Activated CD4-positive, alpha-beta T cell treated with anti-CD3 and anti-CD28 coated beads for 36 hours (primary cell): ENCODE data around the gene EIF4E2. TPM values are rescaled to one million over a fixed set of nuclear protein-coding genes. Genes with fewer than 3 reads are reported as not detected.

ENCODE experiments used
- ATAC-seq: fragments of 200-7000 bp; cut with Tn5 transposase; one replicate; pipeline ENCODE4 v1.10.0; 2021; ENCODE audit warnings: mild to moderate bottlenecking, moderate library complexity
- CTCF ChIA-PET: fragments of 350-600 bp; sonication (Branson Sonifier 250); formaldehyde crosslinking; loops from one replicate; lab custom pipeline; 2021; ENCODE audit warnings: antibody characterized with exemption; lab: Charles Lee
- POLR2A ChIA-PET: fragments of 350-600 bp; sonication (Branson Sonifier 250); formaldehyde crosslinking; loops from one replicate; lab custom pipeline; 2021; ENCODE audit warnings: antibody characterized with exemption, inconsistent platforms; lab: Charles Lee
- DNase-seq: peaks from one replicate; pipeline ENCODE4 v3.0.0-alpha.2; 2020
- H3K27ac Mint-ChIP-seq: one replicate; pipeline ENCODE4 v1.8.0; 2021; ENCODE audit warnings: mixed read lengths
- H3K27me3 Mint-ChIP-seq: one replicate; pipeline ENCODE4 v1.8.0; 2021; ENCODE audit warnings: mixed read lengths
- H3K36me3 Mint-ChIP-seq: one replicate; pipeline ENCODE4 v1.8.0; 2021; ENCODE audit warnings: low read depth, mixed read lengths
- H3K4me1 Mint-ChIP-seq: one replicate; pipeline ENCODE4 v1.8.0; 2021; ENCODE audit warnings: mixed read lengths
- H3K4me3 Mint-ChIP-seq: one replicate; pipeline ENCODE4 v1.8.0; 2021; ENCODE audit warnings: mild to moderate bottlenecking, moderate library complexity, mixed read lengths
- H3K9me3 Mint-ChIP-seq: one replicate; pipeline ENCODE4 v1.8.0; 2021; ENCODE audit warnings: low read depth, mixed read lengths
- intact Hi-C, 2 experiments: fragments of 100-400 bp; cut with DNase I in 1 of 2; cut with micrococcal nuclease in 1 of 2; formaldehyde crosslinking; loops; one replicate each; pipeline versions ENCODE4 v1.14.2 to v1.15.1; 2022 to 2024; cut with DNase I, micrococcal nuclease
- total RNA-seq, 2 experiments: library from RNA; stranded (reverse); gene quantifications; one replicate each; pipeline ENCODE4 v1.2.3, GENCODE V29; 2021

The EIF4E2 gene
- total RNA-seq, 2 experiments from 2014 or later: 57.0 to 68.0 TPM

DNA sequence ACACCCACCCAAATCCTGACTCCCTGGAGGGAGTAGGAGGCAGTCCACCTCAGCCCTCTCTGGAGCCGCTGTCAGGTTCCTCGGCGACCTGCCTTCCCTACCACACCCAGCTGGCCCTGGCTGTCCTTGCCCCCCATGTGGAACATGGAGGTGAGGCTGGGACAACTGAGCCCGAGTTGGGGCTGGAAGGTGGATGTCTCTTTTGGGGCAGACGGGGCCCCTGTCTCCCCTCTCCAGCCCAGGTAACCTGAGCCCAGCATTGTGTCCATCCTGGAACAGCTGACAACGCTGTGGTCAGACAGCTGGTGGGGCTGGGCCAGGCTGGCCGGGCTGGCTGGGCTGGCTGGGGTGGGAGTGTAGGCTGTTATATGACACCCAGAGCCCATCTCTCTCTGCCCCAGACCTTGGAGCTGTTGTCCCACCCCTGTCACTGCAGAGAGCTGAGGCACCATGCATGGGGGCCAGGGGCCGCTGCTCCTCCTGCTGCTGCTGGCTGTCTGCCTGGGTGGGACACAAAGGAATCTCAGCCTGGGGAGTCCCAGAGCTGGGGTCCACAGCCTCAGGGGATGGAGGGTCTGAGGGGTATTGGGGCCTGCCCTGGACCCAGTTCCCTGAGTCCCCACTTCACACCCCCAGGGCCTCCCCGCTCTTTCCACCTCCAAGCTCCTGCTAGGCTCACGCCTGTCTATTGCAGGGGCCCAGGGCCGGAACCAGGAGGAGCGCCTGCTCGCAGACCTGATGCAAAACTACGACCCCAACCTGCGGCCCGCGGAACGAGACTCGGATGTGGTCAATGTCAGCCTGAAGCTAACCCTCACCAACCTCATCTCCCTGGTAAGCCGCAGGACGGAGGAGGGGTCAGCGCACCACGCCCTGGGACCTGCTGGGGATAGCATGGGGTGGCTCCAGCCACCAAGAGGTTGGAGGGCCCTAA, 10.9 kb upstream of the EIF4E2 start, which contains the start of gene CHRNG:
TSS of gene CHRNG (plus strand) at position 395 of the 934 bp plus-strand sequence. CDS start at position 451, 56 bp downstream.
- no peak for ATAC-seq
- Mint-ChIP-seq H3K4me3 (no peak within 1 kb of the TSS), H3K4me1 (no peaks in the 10 kb centered on the region), H3K27ac (no peak within 1 kb of the TSS), H3K9me3 (no peaks in the 10 kb centered on the region), H3K27me3 (peaks cover 2% of the 10 kb centered on the region), H3K36me3 (peaks cover 3% of the 10 kb centered on the region)
- intact Hi-C loops: no loop called here
- DNase-seq: no peak
- ChIA-PET POLR2A (no interaction called here), CTCF (interaction anchor here (0.6 kb wide), 1 partner anchor 399 kb away, joined by 3 read pairs; no protein-coding TSS in a partner anchor)

DNA sequence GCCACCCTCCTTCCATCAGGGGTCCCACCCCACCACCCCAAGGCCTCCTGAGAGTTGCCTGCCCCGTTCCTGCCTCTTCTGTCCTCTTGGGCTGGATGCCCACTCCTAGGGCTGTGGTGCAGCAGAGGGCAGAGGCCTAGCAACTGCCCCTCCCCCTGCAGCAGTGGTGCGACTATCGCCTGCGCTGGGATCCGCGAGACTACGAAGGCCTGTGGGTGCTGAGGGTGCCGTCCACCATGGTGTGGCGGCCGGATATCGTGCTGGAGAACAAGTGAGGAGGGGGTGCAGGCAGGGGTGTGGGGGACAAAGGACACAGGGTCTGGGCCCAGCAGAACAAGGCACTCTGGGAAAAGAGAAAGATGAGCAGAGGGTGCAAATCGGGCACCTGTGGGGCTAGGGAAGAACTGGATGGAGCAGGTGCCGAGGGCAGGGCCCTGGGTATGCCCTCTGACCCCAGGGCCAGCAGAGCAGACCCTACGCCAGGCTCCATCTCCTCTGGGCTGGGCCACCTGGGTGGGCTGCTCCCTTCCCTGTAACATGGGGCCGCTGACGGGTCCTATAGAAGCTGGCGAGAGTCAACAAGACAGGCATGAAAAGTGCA, 9.9 kb upstream of the EIF4E2 start:
- DNase-seq (no peak), ATAC-seq (no peak)
- intact Hi-C loops: no loop called here
- CTCF ChIA-PET: no interaction called here
- Mint-ChIP-seq H3K9me3 (no peaks in the 10 kb centered on the region), H3K27me3 (peaks cover 2% of the 10 kb centered on the region), H3K36me3 (peaks cover 7% of the 10 kb centered on the region), H3K27ac (no peak overlapping the region), H3K4me3 (no peak overlapping the region), H3K4me1 (no peaks in the 10 kb centered on the region)
- POLR2A ChIA-PET: no interaction called here

DNA sequence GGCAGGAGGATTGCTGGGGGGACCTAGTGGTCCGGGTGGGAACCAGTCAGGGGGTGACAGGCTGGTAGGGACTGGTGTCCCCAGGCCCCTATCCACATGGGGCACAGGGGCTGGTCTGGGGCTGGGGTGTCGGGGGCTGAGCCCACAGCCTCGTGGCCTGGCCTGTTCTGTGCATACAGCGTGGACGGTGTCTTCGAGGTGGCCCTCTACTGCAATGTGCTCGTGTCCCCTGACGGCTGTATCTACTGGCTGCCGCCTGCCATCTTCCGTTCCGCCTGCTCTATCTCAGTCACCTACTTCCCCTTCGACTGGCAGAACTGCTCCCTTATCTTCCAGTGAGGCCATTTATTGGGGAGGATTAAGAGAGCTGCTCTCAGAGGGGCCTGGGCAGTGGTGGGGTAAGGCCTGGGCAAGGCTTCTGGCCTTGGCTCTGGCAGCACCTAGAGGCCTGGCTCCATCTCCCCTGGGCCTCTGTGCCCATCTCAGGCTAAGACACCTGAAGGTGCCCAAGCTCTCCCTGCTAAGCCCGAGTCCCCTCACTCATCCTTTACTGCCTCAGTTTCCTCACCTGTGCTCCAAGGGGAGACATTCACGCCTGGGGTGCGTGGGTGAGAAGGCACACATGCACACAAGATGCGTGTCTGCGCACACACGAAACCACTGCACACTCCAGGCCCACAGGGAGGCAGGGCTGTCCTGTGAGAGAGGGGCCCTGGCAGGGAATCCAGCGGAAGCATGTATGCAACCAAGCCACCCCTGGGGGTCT, 9.1 kb upstream of the EIF4E2 start:
- Mint-ChIP-seq H3K36me3 (peaks cover 9% of the 10 kb centered on the region), H3K27ac (no peak overlapping the region), H3K27me3 (peaks cover 2% of the 10 kb centered on the region), H3K4me3 (no peak overlapping the region), H3K4me1 (peaks cover under 1% of the 10 kb centered on the region), H3K9me3 (no peaks in the 10 kb centered on the region)
- CTCF ChIA-PET: no interaction called here
- ATAC-seq: no peak
- intact Hi-C loops: no loop called here
- DNase-seq: no peak
- POLR2A ChIA-PET: no interaction called here

DNA sequence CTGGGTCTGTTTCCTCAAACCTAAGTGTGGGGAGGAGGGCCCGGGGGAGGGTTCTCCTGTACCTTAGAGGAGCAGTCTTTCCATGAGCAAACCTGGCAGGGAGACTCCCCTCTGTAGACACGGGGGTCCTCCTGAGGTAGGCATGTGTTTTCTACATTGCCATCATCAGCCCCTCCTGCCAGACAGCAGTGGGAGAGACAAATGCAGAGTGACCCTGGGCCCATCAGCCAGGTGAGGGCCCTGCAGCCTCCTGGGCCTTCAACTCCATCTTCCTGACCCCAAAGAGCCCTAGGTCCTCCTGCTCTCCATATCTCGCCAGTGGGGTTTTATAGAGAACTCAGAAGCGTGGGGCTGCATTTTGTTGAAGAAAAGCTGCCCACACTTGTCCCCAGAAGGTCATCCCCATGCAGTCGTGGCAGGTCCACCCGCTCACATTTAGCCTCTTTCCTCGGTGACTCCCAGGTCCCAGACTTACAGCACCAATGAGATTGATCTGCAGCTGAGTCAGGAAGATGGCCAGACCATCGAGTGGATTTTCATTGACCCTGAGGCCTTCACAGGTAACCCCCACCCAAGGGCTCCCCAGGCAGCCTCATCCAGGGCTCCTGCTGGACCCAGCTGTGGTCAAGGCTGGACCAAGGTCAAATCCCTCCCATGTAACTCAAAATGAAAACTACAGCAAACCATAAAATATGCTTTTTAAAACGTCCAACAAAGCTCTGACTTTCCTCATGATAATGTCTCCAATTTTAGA, 8.4 kb upstream of the EIF4E2 start:
- peaks cover 4% of the 10 kb centered on the region for H3K4me1 Mint-ChIP-seq
- no peak for ATAC-seq
- no peak overlapping the region for H3K4me3 Mint-ChIP-seq
- DNase-seq: no peak
- no peak overlapping the region for H3K27ac Mint-ChIP-seq
- POLR2A ChIA-PET: no interaction called here
- no peaks in the 10 kb centered on the region for H3K9me3 Mint-ChIP-seq
- peaks cover 14% of the 10 kb centered on the region for H3K36me3 Mint-ChIP-seq
- intact Hi-C loops: no loop called here
- CTCF ChIA-PET: no interaction called here
- peaks cover 2% of the 10 kb centered on the region for H3K27me3 Mint-ChIP-seq

DNA sequence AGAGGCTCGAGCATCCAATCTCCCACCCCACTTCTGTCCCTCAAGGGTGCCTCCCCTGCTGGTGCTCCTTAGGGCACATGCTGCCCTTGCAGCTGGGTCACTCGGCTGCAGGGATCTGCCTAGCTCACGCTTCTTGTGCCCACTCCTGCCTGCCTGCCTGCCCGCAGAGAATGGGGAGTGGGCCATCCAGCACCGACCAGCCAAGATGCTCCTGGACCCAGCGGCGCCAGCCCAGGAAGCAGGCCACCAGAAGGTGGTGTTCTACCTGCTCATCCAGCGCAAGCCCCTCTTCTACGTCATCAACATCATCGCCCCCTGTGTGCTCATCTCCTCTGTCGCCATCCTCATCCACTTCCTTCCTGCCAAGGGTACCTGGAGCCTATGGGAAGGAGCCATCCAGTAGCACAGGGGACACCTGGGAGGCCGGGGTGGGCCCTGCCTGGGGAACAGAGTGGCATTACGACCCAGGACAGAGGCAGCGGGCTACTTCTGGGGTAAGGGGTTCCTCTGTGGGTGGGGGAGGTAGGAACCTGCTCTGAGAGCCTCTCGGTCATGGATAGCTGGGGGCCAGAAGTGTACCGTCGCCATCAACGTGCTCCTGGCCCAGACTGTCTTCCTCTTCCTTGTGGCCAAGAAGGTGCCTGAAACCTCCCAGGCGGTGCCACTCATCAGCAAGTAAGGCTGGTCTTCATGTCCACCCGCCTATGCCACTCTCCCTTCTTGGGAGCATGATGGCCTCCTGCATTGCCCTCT, 7.6 kb upstream of the EIF4E2 start:
- Mint-ChIP-seq H3K9me3 (no peaks in the 10 kb centered on the region), H3K27ac (no peak overlapping the region), H3K4me3 (no peak overlapping the region), H3K36me3 (peaks cover 21% of the 10 kb centered on the region), H3K4me1 (peaks cover 10% of the 10 kb centered on the region), H3K27me3 (peaks cover 2% of the 10 kb centered on the region)
- no peak for DNase-seq
- ATAC-seq: no peak
- POLR2A ChIA-PET: no interaction called here
- CTCF ChIA-PET: no interaction called here
- intact Hi-C loops: no loop called here

DNA sequence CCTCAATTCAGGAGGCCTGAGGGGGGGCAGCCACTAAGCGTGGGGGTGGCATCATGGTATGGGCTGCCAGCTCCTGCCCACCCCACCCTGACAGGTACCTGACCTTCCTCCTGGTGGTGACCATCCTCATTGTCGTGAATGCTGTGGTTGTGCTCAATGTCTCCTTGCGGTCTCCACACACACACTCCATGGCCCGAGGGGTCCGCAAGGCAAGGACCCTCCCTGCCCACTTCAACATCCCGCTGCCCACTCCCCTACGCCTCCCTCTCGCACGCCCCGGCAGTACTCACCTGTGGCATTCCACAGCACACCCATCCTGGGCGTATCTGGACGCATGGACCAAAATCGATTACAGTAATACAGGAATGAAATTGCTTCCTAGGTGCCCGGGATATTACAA, 7.0 kb upstream of the EIF4E2 start:
- Mint-ChIP-seq H3K9me3 (peaks cover 2% of the 10 kb centered on the region), H3K27me3 (peaks cover under 1% of the 10 kb centered on the region), H3K36me3 (peaks cover 27% of the 10 kb centered on the region), H3K4me3 (no peak overlapping the region), H3K4me1 (peaks cover 16% of the 10 kb centered on the region), H3K27ac (no peak overlapping the region)
- ATAC-seq (no peak), DNase-seq (no peak)
- ChIA-PET POLR2A (no interaction called here), CTCF (no interaction called here)
- intact Hi-C loops: no loop called here

DNA sequence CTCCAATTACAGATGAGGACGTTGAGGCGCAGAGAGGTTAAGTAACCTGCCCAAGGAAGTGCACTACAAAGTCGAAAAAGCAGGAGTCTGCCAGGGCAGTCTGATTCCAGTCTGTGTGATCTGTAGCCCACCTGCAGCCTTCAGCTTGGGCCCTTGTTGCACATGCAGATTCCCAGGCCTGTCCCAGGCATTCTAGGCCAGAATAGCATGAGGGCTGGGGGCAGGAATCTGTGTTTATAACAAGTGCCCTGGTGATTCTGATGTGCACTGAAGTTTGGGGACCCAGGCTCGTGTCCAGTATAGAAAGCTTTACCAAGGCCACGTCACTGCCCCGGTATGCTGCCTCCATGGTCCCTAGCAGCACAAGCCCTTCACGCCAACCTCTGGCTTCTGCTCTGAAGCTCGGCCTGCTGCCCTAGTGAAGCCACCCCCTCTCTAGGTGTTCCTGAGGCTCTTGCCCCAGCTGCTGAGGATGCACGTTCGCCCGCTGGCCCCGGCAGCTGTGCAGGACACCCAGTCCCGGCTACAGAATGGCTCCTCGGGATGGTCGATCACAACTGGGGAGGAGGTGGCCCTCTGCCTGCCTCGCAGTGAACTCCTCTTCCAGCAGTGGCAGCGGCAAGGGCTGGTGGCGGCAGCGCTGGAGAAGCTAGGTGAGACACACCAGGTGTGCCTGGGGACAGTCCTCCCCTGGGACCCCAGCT, 6.4 kb upstream of the EIF4E2 start:
- Mint-ChIP-seq H3K27me3 (no peaks in the 10 kb centered on the region), H3K36me3 (peaks cover 32% of the 10 kb centered on the region), H3K9me3 (peaks cover 3% of the 10 kb centered on the region), H3K4me1 (peaks cover 22% of the 10 kb centered on the region), H3K4me3 (no peak overlapping the region), H3K27ac (no peak overlapping the region)
- POLR2A ChIA-PET: no interaction called here
- intact Hi-C loops: no loop called here
- CTCF ChIA-PET: no interaction called here
- ATAC-seq (no peak), DNase-seq (no peak)

DNA sequence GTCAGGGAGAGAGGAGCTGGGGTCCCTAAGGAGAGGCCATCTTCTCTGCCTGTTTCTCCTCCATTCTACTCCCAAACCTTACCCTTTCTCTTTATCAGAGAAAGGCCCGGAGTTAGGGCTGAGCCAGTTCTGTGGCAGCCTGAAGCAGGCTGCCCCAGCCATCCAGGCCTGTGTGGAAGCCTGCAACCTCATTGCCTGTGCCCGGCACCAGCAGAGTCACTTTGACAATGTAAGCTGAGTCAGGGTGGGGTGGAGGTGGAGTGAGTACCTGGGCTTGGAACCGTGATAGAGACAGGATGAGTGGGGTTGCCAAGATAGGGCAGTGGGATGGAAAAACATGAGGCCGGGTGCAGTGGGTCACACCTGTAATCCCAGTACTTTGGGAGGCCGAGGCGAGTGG, 5.8 kb upstream of the EIF4E2 start:
- H3K4me1 Mint-ChIP-seq: peaks cover 27% of the 10 kb centered on the region
- H3K27ac Mint-ChIP-seq: no peak overlapping the region
- peaks cover 3% of the 10 kb centered on the region for H3K9me3 Mint-ChIP-seq
- no peak overlapping the region for H3K4me3 Mint-ChIP-seq
- no peaks in the 10 kb centered on the region for H3K27me3 Mint-ChIP-seq
- ATAC-seq: no peak
- no peak for DNase-seq
- intact Hi-C loops: no loop called here
- ChIA-PET CTCF (no interaction called here), POLR2A (no interaction called here)
- H3K36me3 Mint-ChIP-seq: peaks cover 37% of the 10 kb centered on the region

DNA sequence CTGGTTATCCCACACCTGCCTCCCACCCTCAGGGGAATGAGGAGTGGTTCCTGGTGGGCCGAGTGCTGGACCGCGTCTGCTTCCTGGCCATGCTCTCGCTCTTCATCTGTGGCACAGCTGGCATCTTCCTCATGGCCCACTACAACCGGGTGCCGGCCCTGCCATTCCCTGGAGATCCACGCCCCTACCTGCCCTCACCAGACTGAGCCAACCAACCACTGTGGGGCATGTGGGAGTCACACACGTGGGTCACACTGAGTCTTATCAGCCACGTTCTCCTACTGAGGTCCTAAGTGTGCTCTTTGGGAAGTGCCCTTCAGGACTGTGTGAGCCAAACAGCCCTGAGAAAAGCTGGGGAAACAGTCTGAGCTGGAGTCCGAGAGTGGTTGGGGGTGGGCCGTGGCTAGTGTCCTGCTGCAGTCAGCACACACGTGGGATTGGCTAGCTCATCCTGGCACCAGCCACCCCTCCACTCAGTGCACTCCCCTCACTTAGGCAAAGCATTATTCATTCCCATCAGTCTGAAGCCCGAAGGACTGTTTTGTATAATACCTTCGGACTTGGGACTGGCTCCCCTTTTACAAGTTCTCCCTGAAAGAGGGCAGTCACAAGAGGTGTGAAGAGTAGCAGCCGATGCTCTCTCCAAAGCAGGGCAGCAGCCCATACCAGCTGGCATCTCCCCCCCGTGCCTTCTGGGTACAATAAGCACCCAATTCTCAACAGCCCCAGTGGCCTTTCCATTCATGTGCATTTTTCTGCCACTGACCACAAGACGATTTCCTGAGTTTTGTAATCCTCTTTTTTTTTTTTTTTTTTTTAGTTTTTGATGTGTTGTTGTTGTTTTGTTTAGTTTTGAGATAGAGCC, 4.7 kb upstream of the EIF4E2 start:
- ChIA-PET POLR2A (interaction anchor here (0.6 kb wide), 1 partner anchor 749 kb away, joined by 3 read pairs; no protein-coding TSS in a partner anchor), CTCF (interaction anchor here (0.7 kb wide), 2 partner anchors 81 to 788 kb away, joined by 4 to 5 read pairs; no protein-coding TSS in a partner anchor)
- H3K9me3 Mint-ChIP-seq: peaks cover 3% of the 10 kb centered on the region
- H3K27me3 Mint-ChIP-seq: no peaks in the 10 kb centered on the region
- ATAC-seq: no peak
- no peak overlapping the region for H3K27ac Mint-ChIP-seq
- intact Hi-C loops: no loop called here
- H3K36me3 Mint-ChIP-seq: peaks cover 40% of the 10 kb centered on the region
- no peak for DNase-seq
- H3K4me1 Mint-ChIP-seq: peaks cover 30% of the 10 kb centered on the region
- no peak overlapping the region for H3K4me3 Mint-ChIP-seq
